Gastrocnemius medialis (tissue), 4 donors: ENCODE data around the gene SCO1.

ENCODE experiments used
- CTCF ChIP-seq, 5 experiments: fragments of 450-650 bp in 3 of 5; fragments of 200-600 bp in 2 of 5; sonication (generic) in 2 of 5; IDR thresholded peaks in 4 of 5; conservative IDR thresholded peaks in 1 of 5; 1 replicate in 4 of 5; 2 replicates in 1 of 5; pipeline ENCODE4 v1.5.1; 2016 to 2019; ENCODE audit warnings: antibody characterized with exemption in 5 of 5, mild to moderate bottlenecking in 3 of 5, moderate library complexity in 3 of 5
- POLR2A ChIP-seq, 2 donors: fragments of 450-650 bp; IDR thresholded peaks; one replicate each; pipeline ENCODE4 v1.6.1; 2017; ENCODE audit warnings: antibody characterized with exemption in 2 of 2, mild to moderate bottlenecking in 2 of 2, moderate library complexity in 2 of 2

GRCh38 chr17:10664571-10664970 lies 32.8 kb downstream of the SCO1 start:
- TF ChIP-seq CTCF (IDR thresholded peaks at IDR 0.05 in 4 of 5, conservative IDR thresholded peaks at IDR 0.05 in 1 of 5): no peak
- no peak for TF ChIP-seq POLR2A (IDR thresholded peaks at IDR 0.05)
